Measurements from ENCODE around the gene NEDD4.
"Not testable (repeated sequence)": the region's sequence is repeated elsewhere in the genome, so short reads cannot be mapped to it uniquely, and the experiment has no call there.

NEDD4 gene

DNA sequence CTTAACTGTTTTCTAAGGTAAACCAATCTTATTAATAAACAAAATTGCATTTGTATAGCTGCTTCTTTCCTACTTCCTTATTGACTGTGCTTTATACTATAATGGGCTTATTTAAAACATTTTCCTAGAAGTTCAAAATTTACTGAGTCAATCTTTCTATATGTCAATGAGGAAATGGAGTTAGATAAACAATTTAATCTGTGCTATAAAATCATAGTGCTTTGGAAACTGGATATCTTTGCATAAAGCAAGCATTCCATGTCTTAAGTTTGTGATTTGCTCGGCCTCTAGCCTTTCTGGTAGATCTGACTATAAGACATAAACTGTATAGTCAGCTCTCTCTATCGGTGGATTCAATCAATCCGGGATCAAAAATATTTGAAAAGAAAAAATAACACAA, 99.6 kb downstream of the NEDD4 start:
- no peak for DNase-seq (ENCODE audit: low spot score)

DNA sequence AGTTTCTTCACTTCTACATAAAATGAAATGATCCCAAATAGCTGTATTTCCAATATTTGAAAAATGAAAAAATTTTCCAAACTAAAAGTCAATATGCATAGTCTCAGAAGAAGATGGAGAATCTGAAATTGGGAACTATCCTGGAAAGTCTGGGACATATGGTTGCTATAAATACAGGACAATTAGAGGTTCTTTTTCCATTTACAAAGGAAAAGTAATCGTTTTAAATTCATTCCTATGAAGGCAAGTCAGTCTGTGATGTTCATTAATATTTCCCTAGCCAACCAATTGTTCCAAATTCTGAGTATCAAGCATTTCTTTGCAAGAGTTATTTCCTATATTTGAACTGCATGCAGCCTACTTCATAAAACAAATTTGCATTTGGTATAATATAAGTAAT, 102.2 kb downstream of the NEDD4 start:
- DNase-seq (ENCODE audit: low spot score) = no peak

DNA sequence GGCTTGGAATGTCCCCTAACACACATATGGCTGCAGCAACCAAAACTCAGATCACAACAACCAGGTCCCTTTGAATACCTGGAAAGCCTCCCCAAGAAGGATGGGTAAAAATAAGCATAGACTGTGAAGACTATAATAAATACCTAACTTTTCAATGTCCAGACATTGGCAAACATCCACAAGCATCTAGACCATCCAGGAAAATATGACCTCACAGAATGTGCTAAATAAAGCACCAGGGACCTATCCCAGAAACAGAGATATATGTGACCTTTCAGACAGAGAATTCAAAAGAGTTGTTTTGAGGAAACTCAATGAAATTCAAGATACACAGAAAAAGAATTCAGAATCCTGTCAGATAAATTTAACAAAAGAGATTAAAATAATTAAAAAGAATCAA, 109.2 kb downstream of the NEDD4 start:
- DNase-seq (ENCODE audit: low spot score) = no peak

DNA sequence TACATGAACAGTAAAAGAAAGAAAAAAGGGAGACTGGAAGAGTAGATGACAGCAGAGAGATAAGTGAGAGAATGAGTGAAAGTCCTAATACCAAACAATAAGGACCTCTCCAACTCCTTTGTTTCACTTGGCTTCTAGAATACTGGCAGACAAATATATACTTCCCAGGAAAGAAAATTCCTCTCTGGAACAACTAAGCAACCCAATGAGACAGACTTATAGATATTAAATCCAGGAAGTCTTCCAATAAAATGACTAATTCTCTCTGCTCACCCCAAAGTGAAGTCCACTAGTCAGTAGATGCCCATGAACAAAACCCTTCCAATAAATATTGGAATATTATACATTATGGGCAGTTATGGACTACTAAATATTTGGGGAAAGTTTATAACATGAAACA, 114.2 kb downstream of the NEDD4 start:
- DNase-seq (ENCODE audit: low spot score) = no peak

DNA sequence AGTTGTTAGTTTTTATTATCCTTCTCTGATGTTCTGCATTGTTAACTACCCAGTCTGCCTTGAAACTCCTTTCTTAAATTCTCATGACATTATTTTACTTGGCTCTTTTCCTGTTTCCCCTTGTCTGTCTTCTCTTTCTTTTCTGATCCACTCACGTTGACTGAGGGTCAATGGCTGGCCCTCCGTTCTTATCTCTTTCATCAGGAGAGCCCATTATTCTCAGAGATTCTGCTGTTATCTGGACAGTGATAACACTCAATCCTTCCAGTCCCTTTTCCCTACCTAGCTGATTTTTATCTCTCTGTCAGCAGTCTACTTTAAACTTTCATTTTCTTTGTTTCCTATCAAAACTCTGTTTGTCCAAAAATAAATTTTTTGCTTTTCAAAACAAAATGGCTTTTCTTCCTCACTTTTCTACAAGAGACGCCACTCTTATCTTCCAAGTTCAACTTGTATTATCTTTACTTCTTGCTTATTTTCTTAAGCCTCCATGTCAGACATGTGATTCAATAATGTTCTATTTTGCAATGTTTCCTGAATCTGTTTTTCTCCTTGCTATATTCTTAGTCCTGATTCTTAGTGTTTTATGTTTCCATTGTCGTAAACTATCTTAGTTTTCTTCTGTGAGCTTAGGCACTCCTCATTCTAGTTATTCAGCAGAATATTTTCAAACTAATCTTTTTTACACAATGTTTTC, 120.2 kb downstream of the NEDD4 start:
- no peak for DNase-seq (ENCODE audit: low spot score)

DNA sequence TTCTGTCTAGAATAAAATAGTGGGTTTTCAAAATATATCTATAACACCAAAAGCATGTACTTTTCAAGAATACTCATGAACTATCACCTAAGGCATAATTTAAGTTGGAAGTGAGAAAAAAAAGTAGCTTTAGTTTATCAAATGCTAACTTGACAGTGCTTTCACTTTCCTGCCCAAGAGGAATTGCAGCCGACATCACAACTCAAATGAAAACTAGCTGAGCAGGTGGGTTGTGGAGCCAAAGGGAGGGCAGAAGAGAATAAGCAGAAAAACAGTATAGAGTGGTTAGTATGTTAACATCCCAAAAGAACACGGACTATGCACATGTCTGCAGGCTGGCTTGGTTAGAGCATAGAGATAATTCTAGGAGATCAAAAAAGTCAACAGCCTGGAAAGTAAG, 120.9 kb downstream of the NEDD4 start:
- no peak for DNase-seq (ENCODE audit: low spot score)

DNA sequence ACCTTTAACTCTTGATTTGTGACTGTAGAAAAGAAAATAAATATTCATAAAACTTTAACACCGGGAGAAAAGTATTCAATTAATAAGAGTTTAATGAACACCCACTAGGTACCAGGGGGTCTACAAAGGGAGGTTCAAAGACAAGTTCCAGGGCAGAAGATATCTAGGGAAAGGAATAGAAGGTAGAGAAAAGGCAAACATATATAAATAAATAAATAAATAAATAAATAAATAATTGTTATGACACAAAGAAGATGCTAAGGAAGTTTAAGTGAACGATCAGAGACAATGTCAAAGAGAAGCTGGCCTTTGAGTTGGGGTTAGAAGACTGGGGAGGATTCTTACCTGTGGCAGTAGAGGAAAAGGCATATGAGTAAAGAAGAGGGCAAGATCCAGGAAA, 123.8 kb downstream of the NEDD4 start:
- no peak for DNase-seq (ENCODE audit: low spot score)

DNA sequence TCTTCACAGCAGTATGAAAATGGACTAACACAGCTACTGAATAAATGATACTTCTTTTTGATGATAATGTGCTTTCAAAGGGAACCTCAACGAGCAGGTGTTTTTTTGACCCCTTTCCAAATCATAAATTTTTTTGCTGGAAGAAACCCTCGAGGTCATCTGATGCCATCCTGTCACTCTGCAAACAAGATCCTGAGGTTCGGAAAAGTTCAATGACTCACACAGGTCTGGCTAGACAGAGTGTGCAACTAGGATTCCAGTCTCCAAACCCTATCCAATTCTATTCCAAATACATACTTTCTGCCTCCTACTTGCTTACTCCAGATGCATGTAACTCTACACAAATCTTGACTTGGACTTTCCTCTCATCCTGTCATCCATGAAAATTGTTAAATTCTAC, 124.7 kb downstream of the NEDD4 start:
- DNase-seq (ENCODE audit: low spot score) = no peak

DNA sequence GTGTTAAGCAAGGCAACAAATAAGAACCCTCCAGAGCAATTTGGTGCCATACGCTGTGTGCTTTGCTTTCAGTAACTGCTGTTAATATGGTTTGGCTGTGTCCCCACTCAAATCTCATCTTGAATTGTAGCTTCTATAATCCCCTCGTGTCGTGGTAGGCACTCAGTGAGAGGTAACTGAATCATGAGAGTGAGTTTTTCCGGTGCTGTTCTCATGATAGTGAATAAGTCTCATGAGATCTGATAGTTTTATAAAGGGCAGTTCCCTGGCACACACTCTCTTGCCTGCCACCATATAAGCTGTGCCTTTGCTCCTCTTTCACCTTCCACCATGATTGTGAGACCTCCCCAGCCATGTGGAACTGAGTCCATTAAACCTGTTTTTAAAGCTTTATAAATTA, 125.1 kb downstream of the NEDD4 start:
- DNase-seq (ENCODE audit: low spot score) = not testable (repeated sequence)

DNA sequence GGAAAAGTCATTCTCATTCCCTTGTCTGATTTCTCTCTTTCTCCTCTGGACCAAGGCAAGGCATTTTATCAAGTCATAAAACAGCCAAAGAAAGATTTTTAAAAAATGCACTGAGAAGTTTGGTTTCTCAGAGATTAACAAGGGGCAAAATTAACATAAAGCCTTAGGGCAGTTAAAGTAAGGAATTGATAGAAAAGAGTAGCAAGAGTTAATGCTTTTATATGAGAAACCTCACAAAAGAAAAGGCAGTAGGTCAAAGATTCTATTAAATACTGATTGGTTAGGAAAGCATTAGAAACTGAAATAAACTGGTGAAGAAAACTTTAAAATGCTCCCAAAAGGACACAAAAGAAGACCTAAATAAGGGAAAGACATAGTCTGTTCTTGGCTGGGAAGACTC, 129.5 kb downstream of the NEDD4 start:
- DNase-seq (ENCODE audit: low spot score) = no peak

DNA sequence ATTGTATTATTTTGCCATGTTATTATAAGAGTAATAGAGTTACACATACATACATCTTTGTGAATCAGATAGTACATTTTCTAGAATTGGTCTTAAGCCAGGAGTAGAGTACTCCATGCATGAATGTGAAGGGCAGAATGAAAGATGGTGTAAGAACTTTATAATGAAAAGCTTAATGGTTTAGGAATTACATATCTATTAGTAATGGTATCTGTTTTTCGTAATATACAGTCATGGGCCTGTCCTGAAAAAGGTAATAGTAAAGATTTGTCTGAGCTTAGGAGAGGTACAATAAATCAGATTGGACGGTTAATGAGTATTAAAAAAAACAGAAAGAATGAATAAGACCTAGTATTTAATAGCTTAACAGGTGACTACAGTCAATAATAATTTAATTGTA, 132.3 kb downstream of the NEDD4 start:
- no peak for DNase-seq (ENCODE audit: low spot score)

DNA sequence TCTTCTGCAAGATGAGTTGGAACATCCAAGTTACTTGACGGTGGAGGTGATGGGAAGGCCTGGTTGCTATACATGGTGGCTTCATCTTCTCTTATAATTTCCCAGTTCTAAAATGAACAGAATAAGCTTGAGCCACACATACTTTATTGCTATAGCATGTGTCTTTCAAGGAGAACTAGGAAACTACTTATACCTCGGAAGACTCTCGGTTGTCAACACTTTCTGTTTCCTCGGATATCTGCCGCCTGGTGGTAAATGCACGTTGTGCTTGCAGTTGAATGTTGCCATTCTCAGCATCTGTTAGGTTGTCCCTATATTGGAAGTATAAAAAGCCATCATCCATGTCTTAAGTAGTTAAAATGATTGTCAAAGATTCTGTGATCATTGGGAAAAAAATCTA, 132.9 kb downstream of the NEDD4 start:
- no peak for DNase-seq (ENCODE audit: low spot score)

DNA sequence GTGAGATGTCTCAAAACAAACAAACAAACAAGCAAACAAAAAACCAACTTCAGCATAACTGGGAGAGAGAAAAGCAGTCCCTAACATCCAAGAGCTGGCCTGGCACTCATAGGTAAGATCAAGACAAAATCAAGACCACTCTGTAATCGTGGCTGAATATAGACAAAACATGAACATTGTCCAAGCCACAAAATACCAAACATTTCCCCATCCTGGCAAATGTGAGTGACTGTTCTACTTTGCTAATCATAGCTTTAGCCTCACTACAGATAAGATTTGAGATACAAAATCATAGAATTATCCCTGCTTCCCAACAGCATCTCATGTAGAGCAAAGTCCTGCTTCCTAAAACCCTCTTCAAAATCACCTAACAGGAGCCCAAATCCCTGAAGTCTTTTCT, 133.7 kb downstream of the NEDD4 start:
- no peak for DNase-seq (ENCODE audit: low spot score)

DNA sequence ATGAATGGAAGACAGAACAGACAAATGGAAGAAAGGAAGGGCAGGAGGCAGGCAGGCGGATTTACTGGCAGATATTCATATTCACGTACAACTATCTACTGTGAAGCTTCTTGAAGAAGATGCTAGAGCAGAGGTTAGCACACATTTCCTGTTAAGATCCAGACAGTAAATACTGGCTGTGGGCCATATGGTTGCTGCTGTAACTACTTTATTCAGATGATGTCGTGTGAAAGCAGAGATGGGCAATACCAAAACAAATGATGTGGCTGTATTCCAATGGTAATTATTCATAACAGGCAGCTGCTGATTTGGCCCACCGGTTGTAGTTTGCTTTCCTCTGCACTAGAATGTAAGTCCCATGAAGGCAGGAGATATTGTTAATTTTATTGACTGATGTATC, 134.8 kb downstream of the NEDD4 start:
- DNase-seq (ENCODE audit: low spot score) = no peak

DNA sequence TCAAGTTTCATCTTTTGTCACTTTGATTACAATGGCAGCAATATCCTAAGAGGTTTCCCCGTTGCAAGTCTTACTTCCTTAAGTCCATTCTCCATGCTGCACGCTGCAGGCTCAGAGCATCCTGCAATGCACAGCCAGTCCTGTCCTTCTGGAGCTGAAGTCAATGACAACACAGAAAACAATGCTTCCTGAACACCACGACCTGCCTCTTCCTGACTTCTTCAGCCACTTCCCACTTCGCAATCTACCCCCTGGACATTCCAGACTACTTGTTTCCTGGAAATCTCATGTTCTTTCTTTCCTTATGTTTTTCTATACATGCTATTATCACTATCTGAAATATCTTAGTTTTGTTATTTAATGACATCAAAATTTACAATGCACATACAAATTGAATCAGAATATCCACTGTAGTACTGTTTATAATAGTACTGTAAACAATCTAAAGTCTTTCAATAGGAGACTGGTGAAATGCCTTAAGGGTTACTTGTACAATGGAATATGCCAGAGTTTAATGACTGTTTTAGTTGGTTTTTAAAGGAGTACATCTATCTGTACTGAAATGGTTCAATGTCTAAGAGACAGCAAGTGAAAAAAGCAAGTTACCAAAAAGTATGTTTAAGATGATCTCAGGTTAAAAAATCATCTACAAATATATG, 136.8 kb downstream of the NEDD4 start:
- no peak for DNase-seq (ENCODE audit: low spot score)

DNA sequence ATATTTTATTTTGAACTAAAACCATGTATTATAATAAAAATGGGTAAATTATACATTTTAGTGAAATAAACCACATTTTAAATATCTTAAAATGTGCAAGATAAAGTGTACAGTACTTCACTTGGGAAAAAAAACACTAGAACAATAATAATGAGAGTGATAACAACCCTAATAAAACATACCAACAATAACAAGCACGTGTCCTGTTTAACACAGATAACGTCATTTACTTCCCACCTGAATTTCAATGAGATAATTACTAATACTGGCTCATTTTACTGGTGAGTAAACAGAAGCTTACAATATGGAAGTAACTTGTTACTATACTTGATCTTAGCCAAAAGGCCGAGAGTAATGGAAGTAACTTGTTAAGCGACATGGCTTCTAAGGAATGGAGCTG, 140.3 kb downstream of the NEDD4 start:
- DNase-seq (ENCODE audit: low spot score) = no peak

DNA sequence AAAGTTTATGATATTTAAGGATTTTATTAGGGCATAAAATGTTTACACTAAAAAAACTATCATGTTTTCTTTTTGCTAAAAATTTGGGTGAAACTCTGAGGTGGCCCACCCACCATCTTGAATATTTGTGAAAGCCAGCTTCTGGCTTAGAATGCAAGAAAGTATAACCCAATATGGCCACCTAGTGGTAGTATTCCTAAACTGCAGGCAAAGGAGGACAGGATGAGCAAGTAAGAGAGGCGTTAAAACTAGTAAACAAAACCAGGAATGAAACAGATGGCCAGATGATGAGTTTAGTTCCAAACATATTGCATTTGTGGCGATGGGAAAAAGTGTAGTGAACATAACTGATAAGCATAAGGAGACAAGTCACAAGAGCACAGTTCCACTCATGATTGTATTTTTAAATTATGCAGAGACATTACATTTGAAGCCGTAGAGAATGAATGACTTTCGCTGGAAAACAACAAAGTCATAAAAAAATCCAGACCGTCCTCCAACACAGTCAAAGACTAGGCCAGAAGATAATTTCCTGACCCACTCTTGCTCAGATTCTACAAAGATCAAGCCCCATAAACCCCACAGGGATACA, 147.2 kb downstream of the NEDD4 start:
- DNase-seq (ENCODE audit: low spot score) = peak; percentile 39

DNA sequence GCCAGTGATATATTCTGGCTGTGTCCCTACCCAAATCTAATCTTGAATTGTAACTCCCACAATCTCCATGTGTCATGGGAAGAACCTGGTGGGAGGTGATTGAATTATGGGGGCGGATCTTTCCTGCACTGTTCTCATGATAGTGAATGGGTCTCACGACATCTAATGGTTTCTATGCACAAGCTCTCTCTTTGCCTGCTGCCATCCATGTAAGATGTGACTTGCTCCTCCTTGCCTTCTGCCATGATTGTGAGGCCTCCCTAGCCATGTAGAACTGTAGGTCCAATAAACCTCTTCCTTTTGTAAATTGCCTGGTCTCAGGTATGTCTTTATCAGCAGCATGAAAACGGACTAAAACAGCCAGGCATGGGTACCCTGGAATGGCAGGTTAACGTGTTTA, 150.5 kb downstream of the NEDD4 start:
- DNase-seq (ENCODE audit: low spot score) = not testable (repeated sequence)

DNA sequence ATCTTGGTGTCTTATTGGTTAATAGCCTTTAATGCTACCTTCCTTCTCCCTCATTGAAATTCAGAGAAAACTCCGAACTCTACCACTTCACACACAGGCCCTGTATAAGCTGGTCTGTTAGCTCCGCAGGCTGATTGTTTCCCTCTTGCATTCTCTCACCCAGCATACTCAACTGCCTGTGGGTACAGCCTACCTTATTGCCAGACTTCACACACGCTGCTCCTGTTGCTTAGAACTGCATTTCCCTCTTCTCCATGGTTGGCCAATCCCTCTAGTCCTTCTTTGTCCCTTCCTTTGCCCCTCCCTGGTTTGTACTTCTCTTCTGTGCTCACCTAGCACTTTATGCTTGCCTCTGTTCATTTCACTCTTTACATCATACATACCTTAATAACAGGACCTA, 157.5 kb downstream of the NEDD4 start:
- no peak for DNase-seq (ENCODE audit: low spot score)

DNA sequence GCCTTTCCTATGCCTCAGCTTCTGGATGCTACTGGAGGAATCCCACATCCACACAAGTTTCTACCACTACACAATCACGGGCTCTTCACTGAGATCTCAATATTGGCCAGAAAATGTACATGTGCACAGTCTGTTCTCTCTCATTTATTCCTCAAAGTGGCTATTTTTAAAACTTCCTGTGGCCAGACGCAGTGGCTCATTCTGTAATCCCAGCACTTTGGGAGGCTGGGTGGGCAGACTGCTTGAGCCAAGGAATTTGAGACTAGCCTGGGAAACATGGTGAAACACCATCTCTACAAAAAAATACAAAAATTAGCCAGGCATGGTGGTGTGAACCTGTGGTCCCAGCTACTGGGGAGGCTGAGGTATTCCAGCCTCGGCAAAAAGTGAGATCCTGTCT, 159.1 kb downstream of the NEDD4 start:
- no peak for DNase-seq (ENCODE audit: low spot score)

DNA sequence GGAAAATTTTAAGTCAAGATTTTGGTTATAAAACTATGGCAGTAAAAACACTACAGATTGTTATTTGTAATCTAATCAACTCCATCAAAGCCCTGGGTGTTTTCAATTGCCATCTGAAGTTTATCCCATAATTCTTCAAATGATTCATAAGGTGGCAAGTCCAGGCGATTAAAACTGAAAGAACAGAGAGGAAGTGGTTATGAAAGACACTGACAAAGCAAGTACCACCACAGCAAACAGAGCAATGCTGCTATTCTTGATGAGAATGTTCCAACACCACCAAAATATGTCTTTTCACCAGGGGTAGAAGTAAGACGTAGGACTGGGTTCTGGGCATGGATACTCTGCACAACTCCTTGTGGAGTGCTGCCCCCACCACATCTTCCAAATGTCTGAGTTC, 163.6 kb downstream of the NEDD4 start:
- DNase-seq (ENCODE audit: low spot score) = no peak

DNA sequence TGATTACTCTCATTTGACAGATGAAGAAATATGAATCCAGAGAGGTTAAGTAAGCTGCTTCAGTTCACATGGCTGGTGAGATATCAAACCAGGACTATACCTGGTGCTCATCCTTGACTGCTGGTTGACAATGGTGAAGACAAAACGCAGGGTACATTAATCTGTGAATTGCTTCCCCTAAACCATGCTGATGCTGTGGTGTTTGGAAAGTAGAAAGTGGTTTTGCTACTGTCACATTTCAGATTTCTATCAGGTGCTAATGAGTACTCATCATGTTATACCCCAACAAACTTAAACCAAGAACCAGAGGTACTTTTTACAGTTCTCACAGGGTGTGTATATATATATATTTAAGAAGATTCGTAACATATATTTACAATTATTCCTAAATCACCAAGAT, 165.5 kb downstream of the NEDD4 start:
- no peak for DNase-seq (ENCODE audit: low spot score)

DNA sequence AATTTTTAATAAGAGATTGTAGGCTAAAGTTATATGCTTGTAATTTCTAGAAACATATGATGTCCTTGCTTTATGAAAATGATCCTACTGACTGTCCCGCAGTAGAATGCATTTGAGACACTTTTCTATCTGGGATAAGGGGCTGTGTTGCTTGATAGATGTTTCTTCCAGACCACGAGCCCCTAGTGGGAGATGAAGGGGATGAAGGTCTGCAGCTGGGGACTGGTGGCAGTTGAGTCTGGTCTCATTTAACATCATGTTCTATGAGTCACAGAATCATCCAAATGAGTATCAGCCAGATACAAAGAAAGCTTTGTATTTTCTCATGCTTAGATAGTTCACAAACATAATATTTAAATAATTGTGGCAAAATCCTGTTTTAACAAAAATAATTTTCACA, 166.2 kb downstream of the NEDD4 start:
- DNase-seq (ENCODE audit: low spot score) = no peak

All from HuH-7 (cell line).